H1 (cell line): ENCODE measurements around the gene PLCB1. TPM values are rescaled to one million over a fixed set of nuclear protein-coding genes. Genes with fewer than 3 reads are reported as not detected.

Experiments
- CTCF ChIA-PET: fragments of 300-600 bp; sonication (Branson Sonifier 250); formaldehyde crosslinking; loops from one replicate; lab custom pipeline; 2021; ENCODE audit not compliant: partially characterized antibody; lab: Charles Lee
- POLR2A ChIA-PET: fragments of 300-600 bp; sonication (Branson Sonifier 250); formaldehyde crosslinking; loops from one replicate; lab custom pipeline; 2021; ENCODE audit warnings: inconsistent platforms; ENCODE audit not compliant: partially characterized antibody; lab: Charles Lee
- DNase-seq, 2 experiments: peaks; one replicate each; pipeline versions ENCODE4 v3.0.0 to v3.0.0-alpha.2; 2010 to 2022; ENCODE audit warnings: low spot score in 2 of 2, low read depth in 1 of 2, mixed read lengths in 1 of 2
- FAIRE-seq: peaks from 2 replicates; lab custom pipeline; 2011; peaks lifted over from hg19 to GRCh38; lab: Jason Lieb, UNC
- H2AFZ ChIP-seq: 2 replicates; pipeline ENCODE4 v1.8.1; 2012; ENCODE audit warnings: low read length, inconsistent platforms
- H2AK5ac ChIP-seq: 2 replicates; pipeline ENCODE4 v1.6.1; 2013; ENCODE audit warnings: low read depth, low read length
- H2BK120ac ChIP-seq: replicated peaks from 2 replicates; pipeline ENCODE3; 2013; ENCODE audit warnings: low read depth, low read length, inconsistent platforms
- H2BK12ac ChIP-seq: 2 replicates; pipeline ENCODE4 v1.6.1; 2013; ENCODE audit warnings: low read depth, low read length
- H2BK15ac ChIP-seq: 2 replicates; pipeline ENCODE4 v1.6.1; 2013; ENCODE audit warnings: low read length
- H2BK20ac ChIP-seq: 2 replicates; pipeline ENCODE4 v1.6.1; 2013; ENCODE audit warnings: low read length
- H2BK5ac ChIP-seq: 2 replicates; pipeline ENCODE4 v1.6.1; 2013; ENCODE audit warnings: low read depth, low read length
- H3K14ac ChIP-seq: 2 replicates; pipeline ENCODE4 v1.6.1; 2013; ENCODE audit warnings: inconsistent platforms; ENCODE audit not compliant: insufficient read length
- H3K18ac ChIP-seq: 2 replicates; pipeline ENCODE4 v1.6.1; 2013; ENCODE audit warnings: low read length; ENCODE audit errors: extremely low read depth
- H3K23ac ChIP-seq: 2 replicates; pipeline ENCODE4 v1.6.1; 2013; ENCODE audit warnings: inconsistent platforms; ENCODE audit not compliant: insufficient read length
- H3K23me2 ChIP-seq: 2 replicates; pipeline ENCODE4 v1.6.1; 2013; ENCODE audit warnings: low read depth, low read length
- H3K27ac ChIP-seq: 2 replicates; pipeline ENCODE4 v1.6.1; 2011; ENCODE audit warnings: low read depth, low read length, inconsistent platforms
- H3K27me3 ChIP-seq, 4 experiments: replicated peaks in 1 of 4; 1 replicate in 1 of 4; 2 replicates in 3 of 4; pipeline versions ENCODE4 v1.6.1 to v1.8.1; 2011 to 2013; ENCODE audit warnings: low read length in 3 of 4, mild to moderate bottlenecking in 3 of 4, inconsistent platforms in 2 of 4, mixed read lengths in 2 of 4, moderate library complexity in 1 of 4; ENCODE audit not compliant: control insufficient read depth in 3 of 4, insufficient read depth in 3 of 4; ENCODE audit errors: extremely low read depth in 1 of 4
- H3K36me3 ChIP-seq, 4 experiments: 2 replicates each; pipeline versions ENCODE4 v1.6.1 to v1.8.1; 2011 to 2013; ENCODE audit warnings: mild to moderate bottlenecking in 4 of 4, low read length in 3 of 4, moderate library complexity in 2 of 4, control low read depth in 1 of 4, inconsistent platforms in 1 of 4; ENCODE audit not compliant: insufficient read depth in 4 of 4, control insufficient read depth in 2 of 4
- H3K4ac ChIP-seq: replicated peaks from 2 replicates; pipeline ENCODE3; 2013; ENCODE audit warnings: low read length, low read depth, mixed read lengths, inconsistent platforms; ENCODE audit not compliant: insufficient read length
- H3K4me1 ChIP-seq, 4 experiments: replicated peaks in 1 of 4; 1 replicate in 1 of 4; 2 replicates in 3 of 4; pipeline versions ENCODE4 v1.6.1 to v1.8.1; 2011 to 2013; ENCODE audit warnings: low read length in 3 of 4, inconsistent platforms in 2 of 4, mixed read lengths in 1 of 4; ENCODE audit not compliant: insufficient read depth in 4 of 4, control insufficient read depth in 3 of 4
- H3K4me2 ChIP-seq, 2 experiments: 2 replicates each; pipeline versions ENCODE4 v1.6.1 to v1.8.1; 2011 to 2013; ENCODE audit warnings: low read depth in 2 of 2, low read length in 2 of 2, control low read depth in 1 of 2, inconsistent platforms in 1 of 2, mild to moderate bottlenecking in 1 of 2; ENCODE audit not compliant: insufficient read depth in 1 of 2
- H3K4me3 ChIP-seq, 4 experiments: fragments of 200-600, 300-600 bp in 1 of 4; sonication (generic), shearing (Covaris generic), sonication (Bioruptor Twin) in 1 of 4; 2 replicates each; pipeline versions ENCODE4 v1.5.1 to v1.8.1; 2011 to 2016; ENCODE audit warnings: low read length in 4 of 4, low read depth in 3 of 4, control low read depth in 2 of 4, inconsistent platforms in 2 of 4, mild to moderate bottlenecking in 2 of 4, mixed read lengths in 1 of 4, moderate library complexity in 1 of 4; ENCODE audit not compliant: insufficient read depth in 2 of 4; ENCODE audit errors: extremely low read depth in 1 of 4
- H3K56ac ChIP-seq: replicated peaks from 2 replicates; pipeline ENCODE3; 2013; ENCODE audit warnings: low read depth, mild to moderate bottlenecking, mixed read lengths, low read length, inconsistent platforms; ENCODE audit not compliant: insufficient read length
- H3K79me1 ChIP-seq: 2 replicates; pipeline ENCODE4 v1.6.1; 2013; ENCODE audit warnings: low read depth, low read length, control low read depth
- H3K79me2 ChIP-seq, 2 experiments: 2 replicates each; pipeline versions ENCODE4 v1.6.1 to v1.8.1; 2012 to 2013; ENCODE audit warnings: low read length in 2 of 2, mild to moderate bottlenecking in 2 of 2, inconsistent platforms in 1 of 2; ENCODE audit not compliant: insufficient read depth in 2 of 2, control insufficient read depth in 1 of 2
- H3K9ac ChIP-seq, 4 experiments: replicated peaks in 1 of 4; 1 replicate in 1 of 4; 2 replicates in 3 of 4; pipeline versions ENCODE4 v1.6.1 to v1.8.1; 2011 to 2013; ENCODE audit warnings: low read depth in 3 of 4, low read length in 3 of 4, control low read depth in 2 of 4, mild to moderate bottlenecking in 2 of 4, moderate library complexity in 2 of 4, inconsistent platforms in 1 of 4; ENCODE audit errors: extremely low read depth in 1 of 4
- H3K9me3 ChIP-seq, 2 experiments: 2 replicates each; pipeline versions ENCODE4 v1.6.1 to v1.8.1; 2012 to 2013; ENCODE audit warnings: mild to moderate bottlenecking in 2 of 2, moderate library complexity in 2 of 2, control low read depth in 1 of 2, inconsistent platforms in 1 of 2, low read depth in 1 of 2, low read length in 1 of 2, mixed read lengths in 1 of 2; ENCODE audit not compliant: insufficient read depth in 2 of 2
- H4K20me1 ChIP-seq, 2 experiments: replicated peaks in 1 of 2; 2 replicates each; pipeline versions ENCODE3 to v1.8.1; 2011 to 2013; ENCODE audit warnings: inconsistent platforms in 2 of 2, low read length in 2 of 2, mild to moderate bottlenecking in 1 of 2; ENCODE audit not compliant: insufficient read depth in 2 of 2, control insufficient read depth in 1 of 2
- H4K5ac ChIP-seq: 2 replicates; pipeline ENCODE4 v1.6.1; 2013; ENCODE audit warnings: low read length, low read depth, mixed read lengths, inconsistent platforms; ENCODE audit not compliant: insufficient read length
- H4K8ac ChIP-seq: 2 replicates; pipeline ENCODE4 v1.8.0; 2013; ENCODE audit warnings: mild to moderate bottlenecking, moderate library complexity, low read length, inconsistent platforms; ENCODE audit not compliant: insufficient read depth; ENCODE audit errors: extremely low read depth
- H4K91ac ChIP-seq: replicated peaks from 2 replicates; pipeline ENCODE3; 2013; ENCODE audit warnings: low read length, mixed read lengths, inconsistent platforms; ENCODE audit not compliant: insufficient read length
- CHD1 ChIP-seq: IDR thresholded peaks from 2 replicates; pipeline ENCODE4 v1.6.1; 2012; ENCODE audit warnings: low read depth, low read length, improper control_type of control experiment
- EGR1 ChIP-seq: IDR thresholded peaks from 2 replicates; pipeline ENCODE4 v1.6.1; 2011; ENCODE audit warnings: low read depth, low read length, borderline replicate concordance
- EP300 ChIP-seq, 2 experiments: IDR thresholded peaks; 1 replicate in 1 of 2; 2 replicates in 1 of 2; pipeline ENCODE4 v1.6.1; 2011 to 2012; ENCODE audit warnings: low read depth in 2 of 2, low read length in 2 of 2, mild to moderate bottlenecking in 2 of 2, borderline replicate concordance in 1 of 2, inconsistent platforms in 1 of 2, moderate library complexity in 1 of 2
- FOSL1 ChIP-seq: IDR thresholded peaks from 2 replicates; pipeline ENCODE4 v1.6.1; 2011; ENCODE audit warnings: mild to moderate bottlenecking, low read depth, low read length, moderate library complexity; ENCODE audit not compliant: insufficient read depth
- HDAC6 ChIP-seq: IDR thresholded peaks from one replicate; pipeline ENCODE4 v1.7.1; 2012; ENCODE audit warnings: low read depth, mild to moderate bottlenecking, inconsistent platforms, low read length, moderate library complexity
- MAX ChIP-seq: IDR thresholded peaks from 2 replicates; pipeline ENCODE4 v1.6.1; 2012; ENCODE audit warnings: inconsistent platforms
- POLR2A ChIP-seq, 2 experiments: IDR thresholded peaks; 1 replicate in 1 of 2; 2 replicates in 1 of 2; pipeline ENCODE4 v1.6.1; 2011; ENCODE audit warnings: low read depth in 2 of 2, low read length in 2 of 2, mild to moderate bottlenecking in 2 of 2; ENCODE audit errors: control extremely low read depth in 1 of 2
- RAD21 ChIP-seq, 2 experiments: IDR thresholded peaks in 1 of 2; conservative IDR thresholded peaks in 1 of 2; 2 replicates each; pipeline ENCODE4 v1.6.1; 2011; ENCODE audit warnings: low read depth in 2 of 2, low read length in 2 of 2, improper control_type of control experiment in 1 of 2, inconsistent platforms in 1 of 2, mild to moderate bottlenecking in 1 of 2, moderate library complexity in 1 of 2
- RFX5 ChIP-seq: IDR thresholded peaks from 2 replicates; pipeline ENCODE4 v1.6.1; 2011; ENCODE audit warnings: low read depth, low read length, improper control_type of control experiment, borderline replicate concordance
- SP4 ChIP-seq: IDR thresholded peaks from 2 replicates; pipeline ENCODE4 v1.6.1; 2012; ENCODE audit warnings: low read length, inconsistent platforms
- WGBS, 2 experiments: shearing (Covaris generic) in 1 of 2; methylation state at CpG; one replicate each; pipeline versions ENCODE4 v1.1.6 to v1.1.7; 2013 to 2015; ENCODE audit warnings: low lambda C conversion rate in 2 of 2, mixed read lengths in 2 of 2, inconsistent platforms in 1 of 2, low coverage in 1 of 2, missing lambda C conversion rate in 1 of 2; ENCODE audit not compliant: insufficient replicate concordance in 2 of 2, insufficient coverage in 1 of 2, insufficient read length in 1 of 2; ENCODE audit errors: extremely low coverage in 1 of 2, missing lambda C conversion rate in 1 of 2; 5-methylcytosine and 5-hydroxymethylcytosine counted together
- polyA plus RNA-seq, 7 experiments: library from polyadenylated mRNA; depleted of rRNA in 3 of 7; stranded (reverse) in 5 of 7; unstranded in 2 of 7; fragments of >200 nt in 5 of 7; fragments of 200-250 nt in 2 of 7; gene quantifications; 1 replicate in 5 of 7; 2 replicates in 1 of 7; 4 replicates in 1 of 7; pipeline versions ENCODE4 v1.2.1 to v1.2.3, GENCODE V29; 2011 to 2013; ENCODE audit warnings: missing spikeins in 2 of 7, mixed read lengths in 2 of 7
- total RNA-seq: library from RNA; stranded (reverse); fragmentation: NEBNext Ultra II Directional; extraction: Animal tissue kit (Norgen Biotek cat#: 25700); gene quantifications from 2 replicates; pipeline ENCODE4 v1.2.1, GENCODE V29; 2021

Gene PLCB1
- total and polyA plus RNA-seq, 2 of the 8 experiments (the other 6 are each of a cell fraction or from before 2014, with no cell fraction given): 2.6 to 9.1 TPM

- Histone ChIP-seq H3K4me2 (no peak overlapping the region), H3K27me3 (no peaks in the 10 kb centered on the region), H3K36me3 (no peaks in the 10 kb centered on the region), H3K79me1 (no peaks in the 10 kb centered on the region), H3K14ac (no peak overlapping the region), H2BK12ac (no peak overlapping the region), H3K79me2 (no peaks in the 10 kb centered on the region), H2BK5ac (no peak overlapping the region), H3K56ac (no peak overlapping the region), H3K18ac (no peak overlapping the region), H3K4ac (no peak overlapping the region), H4K20me1 (no peaks in the 10 kb centered on the region), H2BK20ac (no peak overlapping the region), H4K8ac (no peak overlapping the region), H4K91ac (no peak overlapping the region), H3K23me2 (peaks cover 2% of the 10 kb centered on the region; the same call in 1 of the 2 replicates), H3K4me1 (no peaks in the 10 kb centered on the region), H2AFZ (no peak overlapping the region), H2BK120ac (no peak overlapping the region), H4K5ac (no peak overlapping the region), H3K9ac (no peak overlapping the region), H3K27ac (no peak overlapping the region), H3K23ac (no peak overlapping the region), H3K9me3 (no peaks in the 10 kb centered on the region), H2AK5ac (no peak overlapping the region), H2BK15ac (no peak overlapping the region), H3K4me3 (no peak overlapping the region)
- ChIA-PET POLR2A (no interaction called here), CTCF (interaction anchor here (0.6 to 1.3 kb wide), 3 partner anchors 9 to 25 kb away, joined by 3 to 4 read pairs (median 4); no protein-coding TSS in a partner anchor)
- DNase-seq (no peak), FAIRE-seq (no peak)
- WGBS, 2 experiments: 96% methylated on average over 1 of the region's 1 CpG; no CpG with 5 or more reads in 1 of the 2 experiments
- no peak for TF ChIP-seq MAX
- no peak for TF ChIP-seq HDAC6
- TF ChIP-seq RFX5: no peak
- no peak for TF ChIP-seq SP4
- TF ChIP-seq CHD1: no peak
- no peak for TF ChIP-seq FOSL1
- no peak for TF ChIP-seq RAD21 (IDR thresholded peaks at IDR 0.05 in 1 of 2, conservative IDR thresholded peaks at IDR 0.05 in 1 of 2; ENCODE audit: low read depth in 2 of 2, low read length in 2 of 2)
- TF ChIP-seq EP300 (IDR thresholded peaks at IDR 0.05; ENCODE audit: borderline replicate concordance in 1 of 2, low read depth in 2 of 2, low read length in 2 of 2): no peak
- TF ChIP-seq POLR2A (IDR thresholded peaks at IDR 0.05; ENCODE audit: control extremely low read depth in 1 of 2, low read depth in 2 of 2, low read length in 2 of 2): no peak
- TF ChIP-seq EGR1: no peak
These were observed 140.7 kb downstream of the PLCB1 start for GRCh38 chr20:8272766-8273165.
